ENCODE measurements around the gene CKLF.
"Not testable (repeated sequence)": the region's sequence is repeated elsewhere in the genome, so short reads cannot be mapped to it uniquely, and the experiment has no call there.

The CKLF gene

DNA sequence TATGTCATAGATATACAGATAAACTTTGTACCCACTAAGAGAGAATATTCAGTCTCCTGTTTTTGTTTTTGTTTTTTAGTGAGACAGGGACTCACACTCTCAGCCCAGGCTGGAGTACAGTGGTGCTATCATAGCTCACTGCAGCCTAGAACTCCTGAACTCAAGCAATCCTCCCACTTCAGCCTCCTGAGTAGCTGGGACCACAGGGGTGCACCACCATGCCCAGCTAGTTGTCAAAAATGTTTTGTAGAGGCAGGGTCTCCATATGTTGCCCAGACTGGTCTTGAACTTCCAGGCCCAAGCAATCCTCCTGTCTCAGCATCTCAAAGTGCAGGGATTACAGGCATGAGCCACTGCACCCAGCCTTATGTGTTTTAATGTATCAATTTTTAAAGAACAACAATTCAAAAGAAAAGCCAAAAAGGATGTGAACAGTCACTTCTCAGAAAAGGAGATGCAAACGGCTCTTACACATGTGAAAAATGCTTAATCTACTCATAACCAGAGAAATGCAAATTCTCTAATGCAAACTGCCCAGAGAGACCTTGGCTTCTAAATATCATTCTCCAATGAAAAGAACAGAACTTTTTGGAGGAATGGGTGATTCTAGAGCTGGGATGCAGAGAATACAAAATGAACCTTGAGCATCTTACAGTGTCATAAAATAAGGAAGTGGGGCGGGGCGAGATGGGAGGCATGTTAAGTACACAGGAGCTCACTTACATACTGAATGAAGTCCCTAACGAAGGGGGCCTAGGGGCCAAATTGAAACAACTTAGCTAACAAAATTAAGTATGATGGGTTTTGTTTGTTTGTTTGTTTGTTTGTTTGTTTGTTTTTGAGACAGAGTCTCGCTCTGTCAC is 44.8 kb downstream of the CKLF start:
- DNase-seq (ENCODE audit: low read depth in 2 of 2) = no peak

DNA sequence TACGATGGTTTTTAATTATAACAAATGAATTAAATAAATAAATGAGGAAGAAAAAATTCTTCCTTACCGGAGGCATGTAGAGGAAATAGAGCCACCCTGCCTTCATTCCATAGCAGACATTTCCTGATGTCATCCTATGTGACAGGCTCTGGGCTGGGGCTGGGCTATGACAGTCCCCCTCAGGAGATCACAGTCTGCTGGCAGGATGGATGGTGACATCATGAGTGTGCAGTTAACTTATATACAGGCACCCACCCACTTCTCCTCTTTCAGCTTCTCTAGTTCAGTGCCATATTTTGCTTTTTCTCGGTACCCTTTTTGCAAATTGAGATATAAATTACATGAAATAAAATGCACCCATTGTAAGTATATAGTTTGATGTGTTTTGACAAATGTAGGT is 45.7 kb downstream of the CKLF start:
- DNase-seq (ENCODE audit: low read depth in 2 of 2) = no peak

DNA sequence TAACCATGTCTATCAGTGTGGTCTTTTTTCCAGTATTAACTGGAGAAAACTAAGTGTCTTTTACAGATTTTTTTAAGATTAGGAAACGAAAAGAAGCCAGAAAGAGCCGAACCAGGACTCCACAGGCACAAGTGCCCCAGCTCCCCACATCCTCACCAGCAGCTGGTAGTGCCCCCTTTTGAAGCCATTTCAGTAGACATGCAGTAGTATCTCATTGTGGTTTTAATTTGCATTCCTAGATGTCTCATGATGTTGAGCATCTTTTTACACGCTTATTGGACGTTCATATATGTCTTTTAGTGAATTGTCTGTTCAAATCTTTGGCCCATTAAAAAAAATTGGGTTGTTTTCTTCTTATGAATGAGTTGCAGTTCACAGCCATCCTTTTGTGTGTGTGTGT is 47.4 kb downstream of the CKLF start:
- no peak for DNase-seq (ENCODE audit: low read depth in 2 of 2)

DNA sequence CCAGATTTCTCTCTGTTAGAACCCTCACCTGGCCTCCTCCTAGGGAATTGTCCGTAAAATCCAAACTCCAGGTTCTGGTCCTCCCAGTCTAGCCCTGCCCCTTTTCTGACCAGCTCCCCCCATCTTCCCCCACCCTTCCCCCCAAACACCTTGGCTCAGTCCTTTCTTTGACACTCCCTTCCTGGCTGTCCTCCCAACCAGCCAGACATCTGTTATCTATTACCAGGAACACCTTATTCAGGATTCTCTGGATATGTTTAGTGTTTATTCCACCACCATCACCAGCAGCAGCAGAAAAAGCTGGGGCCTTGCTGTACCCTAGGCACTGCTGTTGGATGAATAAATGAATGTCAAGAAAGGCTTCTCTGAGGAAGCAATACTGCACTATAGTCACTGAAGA is 48.1 kb downstream of the CKLF start:
- DNase-seq (ENCODE audit: low read depth in 2 of 2) = no peak

DNA sequence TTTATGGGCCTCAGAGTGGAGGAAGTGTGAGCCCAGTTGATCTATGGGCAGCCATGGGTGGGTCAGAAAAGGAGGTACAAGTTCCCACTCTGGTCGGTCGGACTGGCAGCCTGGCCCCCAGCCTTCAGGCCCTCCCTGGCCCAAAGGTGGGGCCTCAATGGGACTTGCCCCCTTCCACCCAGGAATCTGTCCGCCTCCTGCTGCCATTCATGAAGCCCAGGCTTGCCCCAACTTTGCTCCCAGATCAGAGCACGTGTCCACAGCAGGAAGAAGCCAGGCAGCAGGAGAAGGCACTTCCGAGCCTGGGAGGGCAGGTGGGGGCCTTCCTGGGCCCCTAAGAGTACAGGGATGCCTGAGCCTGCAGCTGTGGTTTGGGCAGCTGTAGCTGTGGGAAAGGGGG is 49.1 kb downstream of the CKLF start:
- no peak for DNase-seq (ENCODE audit: low read depth in 2 of 2)

DNA sequence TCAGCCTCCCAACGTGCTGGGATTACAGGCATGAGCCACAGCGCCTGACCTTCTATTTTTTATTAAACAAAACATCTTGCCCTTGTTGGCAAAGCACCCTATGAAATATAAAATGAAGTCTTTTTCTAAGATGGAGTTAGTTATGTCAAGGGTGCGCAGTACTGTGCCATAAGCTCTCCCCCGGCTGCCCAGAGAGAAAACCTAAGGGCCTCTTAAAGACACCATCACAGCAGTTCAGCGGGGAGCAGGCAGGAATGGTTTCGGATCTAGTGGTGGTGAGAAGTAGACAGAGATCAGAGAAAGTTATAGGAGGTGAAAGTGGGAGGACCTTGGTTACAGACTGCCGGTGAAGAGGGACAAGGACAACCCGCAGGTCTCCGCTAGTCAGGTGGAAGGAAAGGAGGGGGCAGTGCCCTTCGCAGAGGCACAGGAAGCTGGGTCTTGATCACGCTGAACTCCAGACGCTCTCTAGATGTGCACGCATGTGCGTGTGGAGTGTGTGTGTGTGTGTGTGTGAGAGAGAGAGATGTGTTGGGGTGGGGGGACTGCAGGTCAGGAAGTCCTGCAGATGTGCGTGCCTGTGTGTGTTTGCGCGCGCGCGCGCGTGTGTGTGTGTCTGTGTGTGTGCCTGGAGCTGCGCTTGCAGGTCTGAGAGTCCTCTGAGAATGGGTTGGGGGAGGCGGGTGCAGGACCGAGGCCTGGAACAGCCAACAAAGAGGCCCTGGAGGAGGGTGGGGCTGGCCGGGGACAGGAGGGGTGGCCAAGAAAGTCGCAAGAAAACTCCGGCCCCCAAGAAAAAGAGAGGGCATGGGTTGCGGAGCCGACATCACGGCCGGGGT is 51.4 kb downstream of the CKLF start:
- peak in 1 of 2 experiments; percentile 32 for DNase-seq (ENCODE audit: low read depth in 2 of 2)

DNA sequence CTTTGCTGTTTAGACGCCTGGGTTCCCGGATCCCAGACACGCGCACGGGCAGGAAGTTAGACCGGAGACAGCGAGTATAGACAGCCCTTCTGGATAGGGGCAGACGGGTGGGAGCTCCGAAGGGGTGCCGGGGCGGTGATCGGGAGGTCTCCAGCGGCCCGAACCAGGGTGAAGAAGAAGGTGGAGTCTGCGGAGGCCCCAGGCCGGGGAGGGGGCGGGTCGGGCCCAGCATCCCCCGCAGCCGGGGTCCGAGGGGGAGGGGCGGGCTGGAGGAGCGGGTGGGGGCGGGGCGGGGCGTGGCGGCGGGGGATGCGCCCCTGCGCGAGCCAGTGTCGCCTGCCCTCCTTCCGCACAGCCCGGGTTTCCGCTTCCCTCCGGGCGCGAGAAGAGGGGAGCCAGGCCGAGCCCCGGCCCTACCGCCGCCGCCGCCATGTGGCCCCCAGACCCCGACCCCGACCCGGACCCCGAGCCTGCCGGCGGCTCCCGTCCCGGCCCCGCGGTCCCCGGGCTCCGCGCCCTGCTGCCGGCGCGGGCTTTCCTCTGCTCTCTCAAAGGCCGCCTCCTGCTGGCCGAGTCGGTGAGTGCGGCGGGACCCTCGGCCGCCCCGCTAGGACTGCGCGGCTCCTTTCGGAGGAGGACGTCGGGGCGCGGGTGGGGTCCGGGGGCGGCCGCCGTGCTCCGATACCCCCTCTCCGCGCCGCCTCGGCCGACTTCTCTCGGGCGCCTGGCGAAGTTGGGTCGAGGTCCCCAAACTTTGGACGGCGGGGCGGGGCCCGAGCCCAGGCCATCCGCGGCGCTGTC is 52.2 kb downstream of the CKLF start, which contains the start of gene CMTM3:
Gene CMTM3, plus strand, starts transcription at position 329 of the 801 bp plus-strand sequence. Its CDS starts 102 bp downstream, at position 431.
- DNase-seq (ENCODE audit: low read depth in 2 of 2) = peak in 1 of 2 experiments; percentile 18

DNA sequence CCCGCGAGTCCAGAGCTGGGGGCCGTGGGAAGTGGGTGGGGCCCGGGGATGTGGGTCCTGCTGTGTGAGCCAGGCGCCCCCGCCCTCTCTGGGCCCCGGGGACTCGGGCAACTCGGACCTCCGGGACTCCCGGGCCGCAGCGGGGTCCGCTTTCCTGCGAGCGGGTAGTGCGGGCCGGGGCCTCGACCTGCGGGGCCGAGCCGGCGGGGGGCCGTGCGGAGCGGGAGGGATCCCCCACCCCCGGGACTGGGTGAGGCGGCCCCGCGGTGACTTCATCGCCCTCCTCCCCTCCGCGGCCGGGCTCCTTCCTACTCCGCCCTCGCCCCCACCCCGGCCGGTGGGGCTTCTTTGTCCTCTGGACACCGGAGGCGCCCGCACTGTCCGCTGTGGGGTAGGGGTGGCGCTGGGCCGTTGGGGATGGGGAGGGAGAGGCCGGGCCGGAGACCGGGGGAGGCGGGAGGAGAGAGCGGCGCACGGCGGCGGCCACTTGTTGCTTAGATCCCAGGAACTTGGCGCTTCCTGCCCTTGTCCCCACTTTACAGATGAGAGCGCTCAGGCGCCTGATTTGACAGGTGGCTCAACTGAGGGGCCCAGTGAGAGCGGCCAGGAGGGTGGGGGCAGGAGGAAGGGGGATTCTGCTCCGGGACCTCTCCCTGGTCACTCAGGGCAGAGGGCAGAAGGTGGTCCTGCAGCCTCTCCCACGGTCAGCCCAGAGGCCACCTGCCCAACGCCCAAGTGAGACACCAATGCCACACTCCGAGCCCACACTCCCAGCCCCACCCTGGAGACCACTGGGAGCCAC is 53.0 kb downstream of the CKLF start:
- no peak for DNase-seq (ENCODE audit: low read depth in 2 of 2)

DNA sequence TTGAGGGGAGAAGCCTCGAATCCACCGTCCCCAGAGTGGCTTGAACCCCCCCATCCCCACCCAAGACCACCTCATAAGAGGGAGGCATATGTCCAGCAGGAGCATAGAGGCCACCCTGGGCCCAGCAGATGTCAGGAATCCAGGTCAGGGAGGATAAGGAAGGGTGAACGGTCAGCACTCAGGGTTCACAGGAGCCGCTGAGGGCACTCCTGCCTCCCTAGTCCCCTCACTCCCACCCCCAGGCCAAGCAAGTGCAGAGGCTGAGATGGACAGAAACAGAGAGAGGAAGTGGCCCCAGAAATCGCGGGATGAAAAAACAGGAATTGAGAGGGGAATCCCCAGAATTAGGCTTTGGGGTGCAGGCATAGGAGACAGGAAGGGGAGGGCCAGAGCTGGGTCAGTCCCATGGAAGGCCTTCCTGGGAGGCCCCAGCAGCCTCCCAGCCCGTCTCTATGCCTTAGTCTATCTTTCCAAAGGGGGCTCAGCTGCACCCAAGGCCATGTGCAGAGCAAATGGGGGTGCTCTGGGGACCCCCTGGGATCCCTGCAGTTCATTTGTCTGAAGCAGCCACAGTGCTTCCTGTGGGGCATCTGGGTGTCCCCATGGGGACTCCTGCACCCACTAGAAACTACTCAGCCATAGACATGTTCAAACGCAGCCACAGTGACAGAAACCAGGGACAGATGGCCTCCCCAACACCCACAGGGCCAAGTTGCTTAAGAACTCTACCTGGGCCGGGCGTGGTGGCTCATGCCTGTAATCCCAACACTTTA is 53.8 kb downstream of the CKLF start:
- DNase-seq (ENCODE audit: low read depth in 2 of 2) = no peak

DNA sequence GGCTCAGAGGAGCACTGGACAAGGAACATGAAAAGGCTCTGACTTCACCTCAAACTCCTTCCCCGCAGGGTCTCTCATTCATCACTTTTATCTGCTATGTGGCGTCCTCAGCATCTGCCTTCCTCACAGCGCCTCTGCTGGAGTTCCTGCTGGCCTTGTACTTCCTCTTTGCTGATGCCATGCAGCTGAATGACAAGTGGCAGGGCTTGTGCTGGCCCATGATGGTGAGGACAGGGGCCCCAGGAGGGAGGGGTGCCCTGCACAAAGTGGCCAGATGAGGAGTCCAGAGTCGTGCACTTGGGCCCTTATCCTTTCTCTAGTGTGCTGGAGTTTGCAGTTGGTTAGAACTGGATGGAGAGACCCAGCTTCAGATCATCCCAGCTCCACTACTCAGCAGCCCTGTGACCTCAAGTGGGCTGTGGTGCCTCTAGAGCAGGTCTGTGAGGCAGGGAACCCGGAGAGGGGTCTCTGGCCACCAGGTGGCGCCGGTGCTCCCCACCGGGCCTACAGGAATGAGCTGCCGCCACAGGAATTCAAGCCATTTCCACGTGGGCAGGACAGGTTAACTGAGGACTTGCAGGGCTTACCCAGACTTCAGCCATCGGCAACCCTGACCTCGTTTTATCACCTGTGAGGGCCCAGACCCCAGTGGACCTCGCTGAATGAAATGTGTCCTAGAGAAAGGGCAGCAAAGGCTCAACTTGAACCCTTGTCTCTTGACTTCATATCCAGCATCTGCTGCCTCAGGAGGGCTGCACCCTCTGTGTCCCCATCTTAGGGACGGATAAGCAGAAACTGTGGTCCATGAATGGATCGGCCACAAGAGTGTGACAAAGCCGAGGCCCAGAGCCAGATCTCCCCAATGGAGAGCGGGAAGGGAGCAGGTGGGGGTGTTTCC is 56.1 kb downstream of the CKLF start:
- peak; percentile 69 to 74 for DNase-seq (ENCODE audit: low read depth in 2 of 2)

DNA sequence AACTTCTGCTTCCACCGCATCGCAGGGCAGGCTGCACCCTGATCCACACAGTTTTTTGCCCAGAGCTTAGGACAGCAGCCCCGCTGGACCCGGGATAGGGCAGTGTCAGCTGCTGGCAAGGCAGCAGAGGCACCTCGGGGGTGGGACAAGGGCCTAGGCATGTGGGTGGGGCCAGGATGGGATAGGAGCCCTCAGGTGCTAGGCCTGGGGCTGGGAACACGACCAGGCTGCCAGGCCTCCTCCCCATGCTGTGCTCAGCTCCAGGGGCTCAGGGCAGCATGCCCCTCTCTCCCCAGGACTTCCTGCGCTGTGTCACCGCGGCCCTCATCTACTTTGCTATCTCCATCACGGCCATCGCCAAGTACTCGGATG is 56.7 kb downstream of the CKLF start:
- no peak for DNase-seq (ENCODE audit: low read depth in 2 of 2)

DNA sequence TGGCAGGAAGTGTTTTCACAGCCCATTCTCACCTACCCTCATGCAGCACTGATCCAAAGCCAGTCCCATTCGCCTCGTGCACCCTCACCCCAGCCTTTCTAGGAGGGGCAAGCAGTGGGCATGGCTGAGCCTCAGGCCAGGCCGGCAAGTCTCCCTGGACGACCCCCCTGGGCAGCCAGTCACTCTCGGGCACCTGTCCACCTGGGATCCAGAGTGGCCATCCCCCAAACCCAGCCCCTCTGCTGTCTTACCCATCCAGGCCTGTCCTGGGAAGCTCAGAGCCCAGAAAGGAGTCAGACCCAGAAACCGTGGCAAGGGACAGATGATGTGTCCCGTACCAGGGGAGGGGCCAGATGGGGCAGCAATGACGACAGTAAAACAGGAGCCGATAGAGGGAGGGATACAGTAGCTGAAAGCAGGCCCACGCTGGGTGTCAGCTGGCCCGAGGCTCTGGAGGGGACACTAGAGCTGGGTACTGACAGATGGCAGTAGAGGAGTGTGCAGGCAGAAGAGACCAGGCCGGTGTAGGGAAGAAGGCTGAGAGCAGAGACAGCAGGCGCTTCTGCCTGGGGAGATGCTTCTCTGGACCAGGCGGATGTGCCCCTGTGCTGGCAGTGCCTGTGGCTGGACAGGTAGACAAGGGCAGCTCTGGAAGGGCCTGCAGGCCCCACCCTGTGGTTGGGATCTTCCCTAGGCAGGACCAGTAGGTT is 57.9 kb downstream of the CKLF start:
- no peak for DNase-seq (ENCODE audit: low read depth in 2 of 2)

DNA sequence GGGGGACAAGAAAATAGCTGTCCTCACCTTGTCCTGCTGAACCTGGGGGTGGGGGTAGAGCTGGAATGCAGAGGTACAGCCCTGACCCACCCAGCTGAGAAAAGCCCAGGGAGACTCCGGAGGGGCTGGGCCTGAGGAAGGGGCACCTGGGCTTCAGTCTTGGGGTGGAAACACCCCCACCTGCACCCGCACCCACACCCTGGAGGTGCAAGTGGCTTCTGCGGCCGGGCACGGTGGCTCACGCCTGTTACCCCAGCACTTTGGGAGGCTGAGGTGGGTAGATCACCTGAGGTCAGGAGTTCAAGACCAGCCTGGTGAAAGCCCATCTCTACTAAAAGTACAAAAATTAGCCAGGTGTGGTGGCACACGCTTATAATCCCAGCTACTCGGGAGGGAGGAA is 59.5 kb downstream of the CKLF start:
- not testable (repeated sequence) for DNase-seq (ENCODE audit: low read depth in 2 of 2)

DNA sequence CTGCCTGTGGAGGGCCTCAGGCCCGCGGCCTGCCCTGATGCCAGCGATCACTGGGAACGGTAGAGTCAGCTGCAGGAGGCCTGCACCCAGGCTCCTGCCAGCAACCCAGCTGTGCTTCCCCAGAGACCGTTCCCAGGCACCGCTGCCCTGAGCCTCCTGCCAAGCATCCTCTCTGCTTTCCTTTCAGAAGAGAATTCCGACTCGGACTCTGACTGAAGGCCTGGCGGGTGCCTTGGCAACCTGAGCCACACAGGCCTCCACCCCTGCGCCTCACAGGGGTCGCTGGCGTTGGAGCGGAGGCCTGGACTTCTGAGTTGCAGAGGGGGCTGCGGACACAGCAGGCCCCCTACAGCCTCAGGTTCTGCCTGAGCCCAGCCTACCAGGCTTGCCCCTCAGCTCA is 60.0 kb downstream of the CKLF start:
- DNase-seq (ENCODE audit: low read depth in 2 of 2) = no peak

DNA sequence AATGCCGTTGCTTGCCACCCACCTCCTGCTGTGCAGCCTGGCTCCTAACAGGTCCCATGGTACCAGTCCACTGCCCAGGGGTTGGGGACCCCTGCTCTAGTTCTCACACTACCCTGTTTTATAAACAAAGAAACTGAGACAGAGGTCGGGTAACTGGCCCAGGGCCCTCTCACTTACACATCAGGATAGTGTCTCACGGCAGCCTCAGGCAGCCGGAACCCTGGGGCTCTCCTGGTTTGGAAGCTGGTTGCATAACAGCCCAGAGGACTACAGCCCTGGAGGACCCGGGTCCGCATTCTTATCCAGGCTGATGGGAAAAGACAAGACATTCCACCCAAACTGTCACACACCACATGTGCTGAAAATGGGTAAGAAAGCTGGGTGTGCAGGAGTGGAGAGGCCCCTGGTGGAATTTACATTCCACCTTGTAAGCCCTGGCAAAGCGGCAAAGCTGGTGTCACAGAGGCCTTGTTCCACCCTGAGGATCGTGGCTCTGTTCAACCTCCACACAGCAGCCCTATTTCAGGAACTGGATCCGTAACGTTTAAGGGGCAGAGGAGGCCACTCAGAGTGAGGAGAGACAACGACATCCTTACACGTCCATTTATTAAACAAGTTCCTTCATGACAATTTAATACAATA is 61.9 kb downstream of the CKLF start:
- DNase-seq (ENCODE audit: low read depth in 2 of 2) = no peak

Data from fibroblast of skin of left biceps (primary cell).